Lung (tissue), 12 donors: ENCODE data around the gene MAP1S. TPM values are rescaled to one million over a fixed set of nuclear protein-coding genes. Genes with fewer than 3 reads are reported as not detected.

Experiments
- ATAC-seq: fragments of 200-7000 bp; cut with Tn5 transposase; one replicate; pipeline ENCODE4 v1.9.1; 2020; ENCODE audit warnings: moderate number of reproducible peaks; ENCODE audit not compliant: insufficient read depth, low FRiP score
- DNase-seq, 3 donors: peaks; one replicate each; pipeline ENCODE4 v3.0.0-alpha.2; 2013 to 2017
- H3K27ac ChIP-seq, 2 donors: one replicate each; pipeline ENCODE4 v1.5.1; 2013; ENCODE audit warnings: mild to moderate bottlenecking in 2 of 2, moderate library complexity in 2 of 2, control low read depth in 1 of 2, inconsistent platforms in 1 of 2, low read depth in 1 of 2, low read length in 1 of 2
- H3K27me3 ChIP-seq, 3 donors: one replicate each; pipeline ENCODE4 v1.5.1; 2013; ENCODE audit warnings: low read length in 2 of 3; ENCODE audit not compliant: control insufficient read depth in 3 of 3, insufficient read depth in 3 of 3
- H3K36me3 ChIP-seq, 4 donors: one replicate each; pipeline ENCODE4 v1.5.1; 2013; ENCODE audit warnings: low read length in 4 of 4, mild to moderate bottlenecking in 1 of 4, moderate library complexity in 1 of 4; ENCODE audit not compliant: control insufficient read depth in 4 of 4, insufficient read depth in 4 of 4
- H3K4me1 ChIP-seq, 5 donors: one replicate each; pipeline ENCODE4 v1.5.1; 2013; ENCODE audit warnings: low read length in 5 of 5, mild to moderate bottlenecking in 2 of 5, moderate library complexity in 1 of 5; ENCODE audit not compliant: control insufficient read depth in 5 of 5, insufficient read depth in 5 of 5
- H3K4me3 ChIP-seq: one replicate; pipeline ENCODE4 v1.5.1; 2013; ENCODE audit warnings: mild to moderate bottlenecking, control low read depth, moderate library complexity
- H3K9ac ChIP-seq, 2 donors: one replicate each; pipeline ENCODE4 v1.5.1; 2013; ENCODE audit warnings: low read length in 2 of 2, control low read depth in 1 of 2; ENCODE audit not compliant: insufficient read depth in 1 of 2
- H3K9me3 ChIP-seq, 4 donors: one replicate each; pipeline ENCODE4 v1.5.1; 2013; ENCODE audit warnings: low read length in 3 of 4, mild to moderate bottlenecking in 1 of 4, moderate library complexity in 1 of 4; ENCODE audit not compliant: control insufficient read depth in 4 of 4, insufficient read depth in 3 of 4
- WGBS, 2 donors: extraction: QIAGEN DNeasy Blood & Tissue Kit; methylation state at CpG; one replicate each; pipeline ENCODE4 v1.1.7; 2013; 5-methylcytosine and 5-hydroxymethylcytosine counted together
- polyA plus RNA-seq, 2 donors: library from polyadenylated mRNA; stranded (reverse); fragments of 200-250 nt; gene quantifications; one replicate each; pipeline ENCODE4 v1.2.1, GENCODE V29; 2013
- total RNA-seq, 2 donors: library from RNA; depleted of rRNA in 1 of 2; stranded (reverse); fragments of >200 nt in 1 of 2; gene quantifications; one replicate each; pipeline ENCODE4 v1.2.1, GENCODE V29; 2014 to 2021
- TF ChIP-seq, protein P1 (sequence below): IDR thresholded peaks from 2 replicates; pipeline ENCODE4 v1.5.1; 2012; ENCODE audit warnings: mild to moderate bottlenecking; ENCODE audit errors: control extremely low read depth, extremely low read depth
- donor health status: control.
- donor health status: control.
- donor health status: Bipolar disorder and iron deficiency.
- donor health status: healthy.
- donor health status: DM: yes; HTN: yes; CAD: no.

MAP1S gene
- total and polyA plus RNA-seq, 4 donors: 32.1 to 71.1 (median 38.4) TPM

DNA sequence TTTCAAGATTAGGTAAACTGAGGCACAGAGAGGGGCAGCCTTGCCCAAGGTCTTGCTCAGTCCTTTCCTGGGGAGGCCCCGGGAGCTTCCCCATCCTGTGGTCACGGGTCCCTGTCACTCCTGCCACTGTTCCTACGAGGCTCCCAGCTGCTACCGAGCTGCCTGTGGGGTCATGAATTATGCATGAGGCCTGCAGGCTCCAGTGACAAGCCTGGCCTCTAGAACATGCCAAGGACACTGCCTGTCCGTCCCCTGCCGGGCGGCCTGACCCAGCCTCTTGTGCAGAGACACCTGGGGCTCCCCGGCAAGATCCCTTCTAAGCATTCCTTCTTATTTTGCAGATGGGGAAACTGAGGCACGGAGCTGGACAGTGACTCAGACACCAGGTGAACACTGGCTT is 34.7 kb downstream of the MAP1S start:
- ATAC-seq (no peak), DNase-seq (no peak)
- no peaks in the 10 kb centered on the region for H3K36me3 ChIP-seq
- no peak overlapping the region for H3K9ac ChIP-seq
- H3K27ac ChIP-seq: no peak overlapping the region
- H3K9me3 ChIP-seq: no peaks in the 10 kb centered on the region
- H3K4me3 ChIP-seq: no peak overlapping the region
- TF ChIP-seq, protein P1, sequence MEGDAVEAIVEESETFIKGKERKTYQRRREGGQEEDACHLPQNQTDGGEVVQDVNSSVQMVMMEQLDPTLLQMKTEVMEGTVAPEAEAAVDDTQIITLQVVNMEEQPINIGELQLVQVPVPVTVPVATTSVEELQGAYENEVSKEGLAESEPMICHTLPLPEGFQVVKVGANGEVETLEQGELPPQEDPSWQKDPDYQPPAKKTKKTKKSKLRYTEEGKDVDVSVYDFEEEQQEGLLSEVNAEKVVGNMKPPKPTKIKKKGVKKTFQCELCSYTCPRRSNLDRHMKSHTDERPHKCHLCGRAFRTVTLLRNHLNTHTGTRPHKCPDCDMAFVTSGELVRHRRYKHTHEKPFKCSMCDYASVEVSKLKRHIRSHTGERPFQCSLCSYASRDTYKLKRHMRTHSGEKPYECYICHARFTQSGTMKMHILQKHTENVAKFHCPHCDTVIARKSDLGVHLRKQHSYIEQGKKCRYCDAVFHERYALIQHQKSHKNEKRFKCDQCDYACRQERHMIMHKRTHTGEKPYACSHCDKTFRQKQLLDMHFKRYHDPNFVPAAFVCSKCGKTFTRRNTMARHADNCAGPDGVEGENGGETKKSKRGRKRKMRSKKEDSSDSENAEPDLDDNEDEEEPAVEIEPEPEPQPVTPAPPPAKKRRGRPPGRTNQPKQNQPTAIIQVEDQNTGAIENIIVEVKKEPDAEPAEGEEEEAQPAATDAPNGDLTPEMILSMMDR: no peak
- H3K4me1 ChIP-seq: peaks cover 0 to 8% (median 0%) of the 10 kb centered on the region in 5 donors
- no peaks in the 10 kb centered on the region for H3K27me3 ChIP-seq
- WGBS, 2 donors: 59 to 61% methylated on average over 9 of the region's 9 CpGs

- WGBS, 2 donors: 67% methylated on average over 5 of the region's 5 CpGs
- ATAC-seq (no peak), DNase-seq (no peak)
- no peaks in the 10 kb centered on the region for H3K36me3 ChIP-seq
- peaks cover 0 to 6% (median 0%) of the 10 kb centered on the region in 5 donors for H3K4me1 ChIP-seq
- H3K9ac ChIP-seq: no peak overlapping the region
- no peak overlapping the region for H3K4me3 ChIP-seq
- TF ChIP-seq, protein P1: no peak
- no peaks in the 10 kb centered on the region for H3K27me3 ChIP-seq
- H3K27ac ChIP-seq: no peak overlapping the region
- H3K9me3 ChIP-seq: no peaks in the 10 kb centered on the region
These were observed 35.6 kb downstream of the MAP1S start for GRCh38 chr19:17754634-17755442.

- H3K27me3 ChIP-seq: no peaks in the 10 kb centered on the region
- no peak for ATAC-seq
- TF ChIP-seq, protein P1: no peak
- H3K36me3 ChIP-seq: no peaks in the 10 kb centered on the region
- 75 to 88% methylated on average over 1 of the region's 1 CpG for WGBS, 2 donors
- H3K9ac ChIP-seq: no peak overlapping the region
- H3K9me3 ChIP-seq: no peaks in the 10 kb centered on the region
- no peak for DNase-seq
- no peak overlapping the region for H3K27ac ChIP-seq
- peaks cover 0 to 5% (median 0%) of the 10 kb centered on the region in 5 donors for H3K4me1 ChIP-seq
- no peak overlapping the region for H3K4me3 ChIP-seq
These were observed 36.2 kb downstream of the MAP1S start for GRCh38 chr19:17755443-17755890.
